Measurements from ENCODE around the gene KRT78.

Gene KRT78

GRCh38 chr12:52813203-52813819, 35.5 kb downstream of the KRT78 start:
- no peak for DNase-seq (ENCODE audit: low read depth in 1 of 2, low spot score in 1 of 2)

GRCh38 chr12:52812749-52813148, 36.0 kb downstream of the KRT78 start:
- DNase-seq (ENCODE audit: low read depth in 1 of 2, low spot score in 1 of 2): no peak

- no peak for DNase-seq (ENCODE audit: low read depth in 1 of 2, low spot score in 1 of 2)
Observed at GRCh38 chr12:52812073-52812400, 36.8 kb downstream of the KRT78 start.

- DNase-seq (ENCODE audit: low read depth in 1 of 2, low spot score in 1 of 2): no peak
Observed at GRCh38 chr12:52811191-52812072, 37.4 kb downstream of the KRT78 start.

- DNase-seq (ENCODE audit: low read depth in 1 of 2, low spot score in 1 of 2): no peak
Observed at GRCh38 chr12:52810554-52810953, 38.2 kb downstream of the KRT78 start.

- DNase-seq (ENCODE audit: low read depth in 1 of 2, low spot score in 1 of 2): no peak
Observed at GRCh38 chr12:52809166-52809565, 39.6 kb downstream of the KRT78 start.

GRCh38 chr12:52808573-52809160, 40.1 kb downstream of the KRT78 start:
- no peak for DNase-seq (ENCODE audit: low read depth in 1 of 2, low spot score in 1 of 2)

- no peak for DNase-seq (ENCODE audit: low read depth in 1 of 2, low spot score in 1 of 2)
Observed at GRCh38 chr12:52807544-52808470, 41.0 kb downstream of the KRT78 start.

GRCh38 chr12:52806821-52807543, 41.8 kb downstream of the KRT78 start:
- no peak for DNase-seq (ENCODE audit: low read depth in 1 of 2, low spot score in 1 of 2)

GRCh38 chr12:52806169-52806811, 42.5 kb downstream of the KRT78 start:
- no peak for DNase-seq (ENCODE audit: low read depth in 1 of 2, low spot score in 1 of 2)

GRCh38 chr12:52805739-52806138, 43.1 kb downstream of the KRT78 start:
- no peak for DNase-seq (ENCODE audit: low read depth in 1 of 2, low spot score in 1 of 2)

- DNase-seq (ENCODE audit: low read depth in 1 of 2, low spot score in 1 of 2): no peak
Observed at GRCh38 chr12:52805000-52805399, 43.8 kb downstream of the KRT78 start.

GRCh38 chr12:52802442-52802841, 46.4 kb downstream of the KRT78 start:
- DNase-seq (ENCODE audit: low read depth in 1 of 2, low spot score in 1 of 2): no peak

- no peak for DNase-seq (ENCODE audit: low read depth in 1 of 2, low spot score in 1 of 2)
Observed at GRCh38 chr12:52801773-52802172, 47.0 kb downstream of the KRT78 start.

- DNase-seq (ENCODE audit: low read depth in 1 of 2, low spot score in 1 of 2): no peak
Observed at GRCh38 chr12:52800259-52800917, 48.4 kb downstream of the KRT78 start.

- no peak for DNase-seq (ENCODE audit: low read depth in 1 of 2, low spot score in 1 of 2)
Observed at GRCh38 chr12:52799505-52800211, 49.1 kb downstream of the KRT78 start.

GRCh38 chr12:52798671-52799504, 49.9 kb downstream of the KRT78 start:
- DNase-seq (ENCODE audit: low read depth in 1 of 2, low spot score in 1 of 2): no peak
